GM15510 (cell line): Measurements from ENCODE around the gene RASAL2.

Source experiments
- POLR2A ChIP-seq: IDR thresholded peaks from 3 replicates; pipeline ENCODE4 v1.6.1; 2011; ENCODE audit warnings: borderline replicate concordance; ENCODE audit not compliant: insufficient read length; ENCODE audit errors: extremely low read depth

RASAL2 gene

DNA sequence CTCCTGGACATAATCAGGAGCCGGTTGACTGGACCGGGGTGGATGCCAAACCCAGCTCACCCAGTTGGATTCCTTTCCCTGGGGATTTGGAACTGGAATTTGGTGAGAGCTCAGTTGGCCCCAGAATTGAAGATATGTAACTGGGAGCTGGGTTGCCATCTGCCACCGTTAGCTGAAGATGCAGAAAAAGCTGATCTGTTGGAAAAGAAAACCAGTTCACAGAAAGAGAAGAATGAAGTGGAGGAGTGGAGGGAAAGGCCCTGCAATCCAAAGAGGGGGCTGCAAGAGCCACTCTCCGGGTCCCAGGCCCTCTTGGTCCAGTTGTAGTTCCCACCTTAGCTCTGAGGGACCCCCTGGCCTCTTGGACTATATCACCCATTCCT is 435.0 kb downstream of the RASAL2 start:
- TF ChIP-seq POLR2A = no peak

DNA sequence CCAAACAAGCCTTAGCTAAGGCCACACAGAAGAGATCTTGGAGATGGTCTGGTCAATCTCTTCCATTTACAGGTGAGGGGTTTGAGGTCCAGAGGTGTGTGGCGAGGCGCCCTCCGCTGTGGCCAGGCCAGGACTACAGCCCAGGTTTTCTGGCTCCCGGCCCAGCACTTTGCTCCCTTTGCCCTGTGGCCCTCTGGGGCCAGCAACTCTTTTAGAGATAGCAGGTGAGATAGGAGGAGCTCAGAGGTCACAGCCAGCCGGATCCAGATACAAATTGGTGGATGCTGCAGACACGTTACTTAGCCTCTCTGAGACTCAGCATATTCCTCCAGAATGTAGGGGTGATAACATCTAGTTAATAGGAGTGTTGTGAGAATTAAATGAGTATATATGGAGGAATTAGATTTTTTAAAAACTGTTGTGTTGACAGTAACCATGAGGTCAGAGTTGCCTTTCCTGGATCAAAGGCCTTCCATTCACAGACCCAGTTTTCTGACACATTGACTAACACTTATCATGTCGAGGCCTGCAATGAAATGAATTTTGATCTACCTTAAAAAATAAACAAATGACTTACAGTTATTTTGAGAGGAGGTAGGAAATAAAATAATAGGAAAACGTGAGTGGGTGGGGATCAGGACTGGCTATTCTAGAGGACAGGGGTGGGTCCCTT is 435.6 kb downstream of the RASAL2 start:
- TF ChIP-seq POLR2A = no peak

DNA sequence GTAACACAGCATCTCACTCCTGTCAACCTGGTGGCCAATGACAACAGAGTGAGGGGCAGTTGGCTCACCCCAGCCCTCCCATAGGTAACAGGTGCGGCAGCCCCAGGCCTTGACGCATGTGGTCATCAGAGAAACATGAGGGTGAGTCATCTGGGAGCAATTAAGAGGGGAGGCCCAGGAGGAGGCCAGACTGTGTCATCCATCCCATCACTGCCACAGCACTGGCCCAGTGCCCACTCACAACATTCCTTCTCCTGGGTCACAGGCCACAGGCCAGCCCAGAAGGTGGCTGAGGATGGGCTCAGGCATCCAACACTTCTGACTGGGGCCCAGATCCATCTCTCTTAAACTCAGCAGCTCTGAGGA is 436.1 kb downstream of the RASAL2 start:
- no peak for TF ChIP-seq POLR2A

DNA sequence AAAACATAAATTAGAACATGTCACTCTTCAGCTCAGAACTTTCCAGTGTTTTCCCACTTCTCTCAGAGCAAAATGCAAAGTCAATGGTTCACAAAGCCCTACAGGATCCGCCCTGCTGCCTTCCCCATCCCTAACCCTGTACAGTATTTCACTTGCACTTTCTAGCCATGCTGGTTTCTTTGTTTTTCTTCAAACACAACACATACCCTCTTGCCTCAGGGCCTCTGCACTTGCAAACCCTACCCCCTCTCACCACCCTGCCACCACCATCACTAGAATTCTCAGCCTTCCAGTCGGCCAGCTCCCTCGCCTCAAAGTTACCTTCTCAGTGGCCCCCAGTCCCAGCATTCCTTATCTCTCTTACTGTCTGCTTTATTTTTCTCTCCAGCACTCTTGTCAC is 436.6 kb downstream of the RASAL2 start:
- no peak for TF ChIP-seq POLR2A

DNA sequence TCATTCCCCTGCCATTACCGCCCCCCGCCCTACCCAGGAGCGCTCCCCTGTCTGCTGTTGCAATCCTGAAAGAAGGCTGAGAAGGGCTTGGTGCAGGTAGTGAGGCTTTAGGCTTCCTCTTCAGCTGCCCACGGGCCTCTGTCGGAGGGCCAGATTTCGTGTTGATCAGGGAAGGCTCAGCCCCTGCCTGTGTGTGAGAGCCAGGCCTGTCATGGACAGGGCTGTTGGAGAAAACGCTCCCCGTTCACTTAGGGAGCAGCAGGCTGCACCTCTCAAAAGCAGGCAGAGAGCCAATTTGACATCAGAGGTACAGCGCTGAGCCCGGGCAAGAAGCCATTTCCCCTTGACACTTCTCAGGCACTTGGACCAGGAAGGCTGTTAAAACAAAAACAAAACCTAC is 438.0 kb downstream of the RASAL2 start:
- TF ChIP-seq POLR2A = no peak

DNA sequence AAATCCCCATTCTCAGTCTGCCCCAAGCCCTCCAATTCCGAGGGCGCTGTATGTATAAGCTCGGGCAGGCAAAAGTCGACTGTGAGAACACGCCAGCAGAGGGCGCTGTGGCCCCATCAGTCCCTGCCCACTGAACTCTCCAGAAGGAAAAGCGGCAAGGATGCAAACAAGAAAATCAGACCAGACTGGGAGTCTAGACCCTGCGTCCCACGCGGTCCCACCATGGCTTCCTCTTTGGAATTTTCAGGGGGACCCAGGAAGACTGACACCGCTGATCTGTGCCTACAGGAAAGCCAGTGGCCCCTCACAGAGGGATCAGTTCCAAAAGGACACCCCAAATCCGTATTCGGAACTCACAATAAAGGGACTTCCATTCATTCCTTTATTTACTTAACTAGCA is 438.5 kb downstream of the RASAL2 start:
- TF ChIP-seq POLR2A = no peak

DNA sequence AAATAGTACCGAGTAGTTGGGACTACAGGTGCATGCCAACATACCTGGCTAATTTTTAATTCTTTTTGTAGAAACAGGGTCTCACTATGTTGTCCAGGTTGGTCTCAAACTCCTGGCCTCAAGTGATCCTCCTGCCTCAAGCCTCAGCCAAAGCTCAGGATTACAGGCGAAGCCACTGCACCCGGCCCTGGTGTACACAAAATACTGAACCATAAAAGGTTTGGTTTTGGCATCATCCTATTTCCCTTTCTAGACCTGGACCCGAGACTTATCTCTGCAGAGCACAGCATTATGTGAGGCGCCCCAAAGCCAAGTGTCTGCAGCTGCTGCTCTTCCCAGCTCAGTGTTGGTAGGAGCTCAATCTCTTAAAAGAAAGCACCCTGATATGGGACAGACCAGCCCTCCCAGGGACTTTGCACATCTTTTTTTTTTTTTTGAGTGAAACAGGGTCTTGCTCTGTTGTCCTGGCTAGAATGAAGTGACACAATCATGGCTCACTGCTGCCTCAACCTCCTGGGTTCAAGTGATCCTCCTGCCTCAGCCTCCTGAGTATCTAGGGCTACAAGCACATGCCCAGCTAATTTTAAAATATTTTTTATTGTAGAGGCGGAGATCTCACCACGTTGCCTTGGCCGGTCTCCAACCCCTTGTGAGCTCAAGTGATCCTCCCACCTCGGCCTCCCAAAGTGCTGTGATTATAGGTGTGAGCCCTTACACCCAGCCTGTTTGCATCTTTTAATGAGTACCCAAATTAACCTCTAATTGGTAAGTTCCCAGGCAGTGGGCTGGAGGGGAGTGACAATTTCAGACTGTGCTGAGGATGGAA is 439.4 kb downstream of the RASAL2 start:
- TF ChIP-seq POLR2A = no peak
